Progenitor cell of endocrine pancreas (in vitro differentiated cells): ENCODE results near the gene MMP2. TPM values are rescaled to one million over a fixed set of nuclear protein-coding genes. Genes with fewer than 3 reads are reported as not detected.

ENCODE experiments used
- DNase-seq: peaks from one replicate; pipeline ENCODE4 v3.0.0; 2021; ENCODE audit warnings: low spot score; ENCODE audit not compliant: unreplicated experiment
- H3K27ac Mint-ChIP-seq: 2 replicates; pipeline ENCODE4 v1.8.0; 2021; ENCODE audit warnings: mild to moderate bottlenecking, moderate library complexity, mixed read lengths
- H3K27me3 Mint-ChIP-seq: 2 replicates; pipeline ENCODE4 v1.8.0; 2021; ENCODE audit warnings: mixed read lengths
- H3K36me3 Mint-ChIP-seq: 2 replicates; pipeline ENCODE4 v1.8.0; 2022; ENCODE audit warnings: mixed read lengths; ENCODE audit not compliant: insufficient read depth
- H3K4me1 Mint-ChIP-seq: 2 replicates; pipeline ENCODE4 v1.8.0; 2021; ENCODE audit warnings: low read depth, mixed read lengths
- H3K4me3 Mint-ChIP-seq: 2 replicates; pipeline ENCODE4 v1.8.0; 2021; ENCODE audit warnings: low read depth, mild to moderate bottlenecking, moderate library complexity, mixed read lengths
- H3K9me3 Mint-ChIP-seq: 2 replicates; pipeline ENCODE4 v1.8.0; 2021; ENCODE audit warnings: low read depth, mixed read lengths
- CTCF ChIP-seq: fragments of 200-600 bp; sonication (generic); IDR thresholded peaks from one replicate; pipeline ENCODE4 v1.5.0; 2021; ENCODE audit warnings: antibody characterized with exemption, mild to moderate bottlenecking; ENCODE audit not compliant: unreplicated experiment
- total RNA-seq: library from RNA; stranded (reverse); gene quantifications from 2 replicates; pipeline ENCODE4 v1.2.1, GENCODE V29; 2021

MMP2 gene
- total RNA-seq, 1 donor from 2014 or later, result 8.4 TPM

GRCh38 chr16:55508941-55509931 lies 30.2 kb downstream of the MMP2 start, which contains the start of gene LPCAT2:
Gene LPCAT2 (plus strand): TSS chr16:55509072. CDS start chr16:55509182, 110 bp downstream.
- DNase-seq, result peak; percentile 68
- Mint-ChIP-seq H3K27me3 (peaks cover 10% of the 10 kb centered on the region), H3K36me3 (peaks cover 9% of the 10 kb centered on the region), H3K4me1 (peaks cover 13% of the 10 kb centered on the region), H3K9me3 (peaks cover 14% of the 10 kb centered on the region), H3K4me3 (peak within 1 kb of the TSS; percentile 76), H3K27ac (peak within 1 kb of the TSS; percentile 57)
- TF ChIP-seq CTCF, result no peak

- Mint-ChIP-seq H3K4me3 (peak overlapping the region; percentile 76), H3K27ac (no peak overlapping the region), H3K9me3 (peaks cover 20% of the 10 kb centered on the region), H3K4me1 (peaks cover 13% of the 10 kb centered on the region), H3K36me3 (peaks cover 9% of the 10 kb centered on the region), H3K27me3 (peaks cover 10% of the 10 kb centered on the region)
- no peak for DNase-seq
- no peak for TF ChIP-seq CTCF
These were observed 31.3 kb downstream of the MMP2 start for GRCh38 chr16:55510185-55510805.

- no peak overlapping the region for H3K4me3 Mint-ChIP-seq
- peaks cover 12% of the 10 kb centered on the region for H3K36me3 Mint-ChIP-seq
- H3K9me3 Mint-ChIP-seq, result peaks cover 35% of the 10 kb centered on the region
These were observed 33.9 kb downstream of the MMP2 start for GRCh38 chr16:55512941-55513340.

GRCh38 chr16:55513616-55514015 lies 34.6 kb downstream of the MMP2 start:
- no peak for DNase-seq
- H3K27ac Mint-ChIP-seq, result no peak overlapping the region
- H3K36me3 Mint-ChIP-seq, result peaks cover 12% of the 10 kb centered on the region
- H3K27me3 Mint-ChIP-seq, result peaks cover 10% of the 10 kb centered on the region
- peaks cover 5% of the 10 kb centered on the region for H3K4me1 Mint-ChIP-seq
- peaks cover 40% of the 10 kb centered on the region for H3K9me3 Mint-ChIP-seq
- TF ChIP-seq CTCF, result no peak
- no peak overlapping the region for H3K4me3 Mint-ChIP-seq

More at GRCh38 chr16:55512941-55513340, 33.9 kb downstream of the MMP2 start:
- Mint-ChIP-seq H3K4me1 (peaks cover 5% of the 10 kb centered on the region), H3K27ac (no peak overlapping the region), H3K27me3 (peaks cover 10% of the 10 kb centered on the region)
- TF ChIP-seq CTCF, result no peak
- DNase-seq, result no peak

- Mint-ChIP-seq H3K27ac (no peak overlapping the region), H3K27me3 (peaks cover 3% of the 10 kb centered on the region), H3K36me3 (peaks cover 15% of the 10 kb centered on the region), H3K9me3 (peaks cover 48% of the 10 kb centered on the region), H3K4me3 (no peak overlapping the region), H3K4me1 (no peaks in the 10 kb centered on the region)
- TF ChIP-seq CTCF, result no peak
- no peak for DNase-seq
These were observed 36.1 kb downstream of the MMP2 start for GRCh38 chr16:55515111-55515510.
